MM.1S (cell line): ENCODE data around the gene CCDC127.

Experiments
- DNase-seq: peaks from one replicate; pipeline ENCODE4 v3.0.0-alpha.2; 2015
- H2AFZ ChIP-seq: fragments of 300-600 bp; sonication (generic); 2 replicates; pipeline ENCODE4 v1.6.0; 2016; ENCODE audit warnings: antibody characterized with exemption, low read length
- H3F3A ChIP-seq: fragments of 300-600 bp; sonication (generic); 2 replicates; pipeline ENCODE4 v1.6.1; 2016; ENCODE audit warnings: mild to moderate bottlenecking, antibody characterized with exemption, low read length, moderate library complexity, mixed read lengths; ENCODE audit not compliant: insufficient read depth
- H3K27ac ChIP-seq: fragments of 300-600 bp; sonication (generic); 2 replicates; pipeline ENCODE4 v1.5.1; 2016; ENCODE audit warnings: mild to moderate bottlenecking, low read length
- H3K27me3 ChIP-seq: fragments of 300-600 bp; sonication (generic); replicated peaks from 2 replicates; pipeline ENCODE4 v1.6.0; 2016; ENCODE audit warnings: low read length; ENCODE audit not compliant: insufficient read depth
- H3K36me3 ChIP-seq: fragments of 300-600 bp; sonication (generic); replicated peaks from 2 replicates; pipeline ENCODE4 v1.6.1; 2016; ENCODE audit warnings: mild to moderate bottlenecking, low read length, mixed read lengths; ENCODE audit not compliant: insufficient read depth
- H3K4me1 ChIP-seq: fragments of 300-600 bp; sonication (generic); 2 replicates; pipeline ENCODE4 v1.6.1; 2016; ENCODE audit warnings: low read length, mixed read lengths
- H3K4me2 ChIP-seq: fragments of 300-600 bp; sonication (generic); 2 replicates; pipeline ENCODE4 v1.6.0; 2016; ENCODE audit warnings: low read depth, low read length
- H3K4me3 ChIP-seq: fragments of 300-600 bp; sonication (generic); 2 replicates; pipeline ENCODE4 v1.5.1; 2016; ENCODE audit warnings: low read length, mixed read lengths
- H3K79me2 ChIP-seq: fragments of 300-600 bp; sonication (generic); 2 replicates; pipeline ENCODE4 v1.6.1; 2016; ENCODE audit warnings: mixed run types, low read length, mixed read lengths
- H3K9ac ChIP-seq: fragments of 300-600 bp; sonication (generic); 2 replicates; pipeline ENCODE4 v1.6.1; 2016; ENCODE audit warnings: low read length, mixed read lengths
- H3K9me2 ChIP-seq: fragments of 300-600 bp; sonication (generic); replicated peaks from 2 replicates; pipeline ENCODE4 v1.6.1; 2016; ENCODE audit warnings: mild to moderate bottlenecking, low read length, mixed read lengths; ENCODE audit not compliant: insufficient read depth
- H3K9me3 ChIP-seq: fragments of 300-600 bp; sonication (generic); replicated peaks from 2 replicates; pipeline ENCODE4 v1.6.1; 2016; ENCODE audit warnings: mild to moderate bottlenecking, low read length, mixed read lengths; ENCODE audit not compliant: insufficient read depth
- H4K20me1 ChIP-seq: fragments of 300-600 bp; sonication (generic); 2 replicates; pipeline ENCODE4 v1.6.1; 2016; ENCODE audit warnings: mild to moderate bottlenecking, low read length, moderate library complexity, mixed read lengths; ENCODE audit not compliant: insufficient read depth
- CTCF ChIP-seq: fragments of 300-600 bp; sonication (generic); IDR thresholded peaks from 2 replicates; pipeline ENCODE4 v1.5.1; 2016; ENCODE audit warnings: antibody characterized with exemption, low read length, mixed read lengths
- EZH2 ChIP-seq: fragments of 300-600 bp; sonication (generic); optimal IDR thresholded peaks from 2 replicates; pipeline ENCODE3; 2017; ENCODE audit warnings: low read depth, mild to moderate bottlenecking, antibody characterized with exemption, low read length, mixed read lengths
- EZH2phosphoT487 ChIP-seq: fragments of 300-600 bp; sonication (generic); IDR thresholded peaks from 2 replicates; pipeline ENCODE4 v1.6.1; 2018; ENCODE audit warnings: antibody characterized with exemption, low read length

The CCDC127 gene

GRCh38 chr5:204462-204861 lies 13.5 kb downstream of the CCDC127 start:
- no peak overlapping the region for H3K9ac ChIP-seq
- TF ChIP-seq EZH2phosphoT487 (no peak), CTCF (no peak), EZH2 (no peak)
- H3K4me1 ChIP-seq = no peaks in the 10 kb centered on the region
- no peaks in the 10 kb centered on the region for H3K9me3 ChIP-seq
- no peaks in the 10 kb centered on the region for H3K9me2 ChIP-seq
- H3K27ac ChIP-seq = no peak overlapping the region
- no peak overlapping the region for H3K4me2 ChIP-seq
- H2AFZ ChIP-seq = no peak overlapping the region
- no peaks in the 10 kb centered on the region for H3F3A ChIP-seq
- peaks cover 37% of the 10 kb centered on the region for H3K79me2 ChIP-seq
- no peak overlapping the region for H3K4me3 ChIP-seq
- no peak for DNase-seq
- no peaks in the 10 kb centered on the region for H3K27me3 ChIP-seq
- 0 out of 2 replicates have a peak, but pooled peaks cover 3% of the 10 kb centered on the region for H3K36me3 ChIP-seq
- no peaks in the 10 kb centered on the region for H4K20me1 ChIP-seq

GRCh38 chr5:204001-204400 lies 14.0 kb downstream of the CCDC127 start:
- TF ChIP-seq EZH2phosphoT487 (no peak), CTCF (no peak)
- H3K27me3 ChIP-seq = no peaks in the 10 kb centered on the region
- H3K4me2 ChIP-seq = no peak overlapping the region
- H3K36me3 ChIP-seq = 0 out of 2 replicates have a peak, but pooled peaks cover 3% of the 10 kb centered on the region
- H3K9me2 ChIP-seq = no peaks in the 10 kb centered on the region
- H3K4me3 ChIP-seq = no peak overlapping the region
- no peak overlapping the region for H2AFZ ChIP-seq
- no peaks in the 10 kb centered on the region for H3K4me1 ChIP-seq
- H3K9me3 ChIP-seq = no peaks in the 10 kb centered on the region
- no peak overlapping the region for H3K9ac ChIP-seq
- no peak overlapping the region for H3K27ac ChIP-seq
- no peaks in the 10 kb centered on the region for H4K20me1 ChIP-seq
- no peak for DNase-seq
- H3K79me2 ChIP-seq = peaks cover 36% of the 10 kb centered on the region
- H3F3A ChIP-seq = no peaks in the 10 kb centered on the region

DNA sequence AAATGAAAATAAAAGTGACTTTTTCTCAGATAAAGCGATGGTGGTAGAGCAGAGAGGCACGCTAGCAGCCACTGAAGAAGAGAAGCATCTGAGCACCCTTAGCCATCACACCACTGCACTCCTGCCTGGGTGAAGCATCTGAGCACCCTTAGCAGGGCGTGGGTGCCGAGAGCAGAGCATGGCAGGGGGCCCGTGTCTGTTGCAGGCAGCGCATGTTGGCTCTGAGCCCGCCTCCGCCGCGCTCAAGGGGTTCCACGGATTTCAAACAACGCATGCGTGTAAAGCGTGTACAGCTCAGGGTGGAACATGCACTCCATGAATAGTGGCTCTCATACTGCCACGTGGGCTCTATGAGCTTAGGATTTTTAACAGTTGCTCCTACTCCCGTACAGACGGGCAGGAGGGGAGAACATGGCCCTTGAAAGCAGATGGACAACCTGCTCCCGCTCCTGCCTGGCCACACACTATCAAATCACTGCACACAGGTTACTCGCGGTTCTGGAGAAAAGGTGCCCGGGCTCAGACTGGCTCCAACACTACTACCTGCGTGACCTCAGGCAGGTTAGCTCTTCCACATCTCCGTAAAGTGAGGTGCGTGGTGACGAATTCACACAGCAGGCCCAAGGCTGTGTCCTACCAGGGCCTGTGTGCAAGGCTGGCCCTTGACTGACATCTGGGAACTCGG lies 14.6 kb downstream of the CCDC127 start:
- Histone ChIP-seq H3K4me3 (no peak overlapping the region), H3K27ac (no peak overlapping the region), H4K20me1 (no peaks in the 10 kb centered on the region), H3K4me2 (no peak overlapping the region), H3K27me3 (no peaks in the 10 kb centered on the region), H2AFZ (no peak overlapping the region), H3K9ac (no peak overlapping the region), H3K4me1 (no peaks in the 10 kb centered on the region), H3K9me3 (no peaks in the 10 kb centered on the region), H3K9me2 (no peaks in the 10 kb centered on the region), H3F3A (no peaks in the 10 kb centered on the region), H3K36me3 (0 out of 2 replicates have a peak, but pooled peaks cover 3% of the 10 kb centered on the region), H3K79me2 (peaks cover 31% of the 10 kb centered on the region)
- TF ChIP-seq EZH2phosphoT487 (no peak), EZH2 (no peak), CTCF (no peak)
- DNase-seq = no peak
